NCI-H748 treated with DMSO at 0.1 percent for 48 hours (cell line): Measurements from ENCODE around the gene DAZAP2.
A peak's percentile ranks its signal among the peaks of the same experiment; 100 is the strongest.
"Not testable (repeated sequence)": the region's sequence is repeated elsewhere in the genome, so short reads cannot be mapped to it uniquely, and the experiment has no call there.

Experiments
- DNase-seq: peaks from one replicate; lab custom pipeline; 2025; lab: John Stamatoyannopoulos, UW

Gene DAZAP2

DNA sequence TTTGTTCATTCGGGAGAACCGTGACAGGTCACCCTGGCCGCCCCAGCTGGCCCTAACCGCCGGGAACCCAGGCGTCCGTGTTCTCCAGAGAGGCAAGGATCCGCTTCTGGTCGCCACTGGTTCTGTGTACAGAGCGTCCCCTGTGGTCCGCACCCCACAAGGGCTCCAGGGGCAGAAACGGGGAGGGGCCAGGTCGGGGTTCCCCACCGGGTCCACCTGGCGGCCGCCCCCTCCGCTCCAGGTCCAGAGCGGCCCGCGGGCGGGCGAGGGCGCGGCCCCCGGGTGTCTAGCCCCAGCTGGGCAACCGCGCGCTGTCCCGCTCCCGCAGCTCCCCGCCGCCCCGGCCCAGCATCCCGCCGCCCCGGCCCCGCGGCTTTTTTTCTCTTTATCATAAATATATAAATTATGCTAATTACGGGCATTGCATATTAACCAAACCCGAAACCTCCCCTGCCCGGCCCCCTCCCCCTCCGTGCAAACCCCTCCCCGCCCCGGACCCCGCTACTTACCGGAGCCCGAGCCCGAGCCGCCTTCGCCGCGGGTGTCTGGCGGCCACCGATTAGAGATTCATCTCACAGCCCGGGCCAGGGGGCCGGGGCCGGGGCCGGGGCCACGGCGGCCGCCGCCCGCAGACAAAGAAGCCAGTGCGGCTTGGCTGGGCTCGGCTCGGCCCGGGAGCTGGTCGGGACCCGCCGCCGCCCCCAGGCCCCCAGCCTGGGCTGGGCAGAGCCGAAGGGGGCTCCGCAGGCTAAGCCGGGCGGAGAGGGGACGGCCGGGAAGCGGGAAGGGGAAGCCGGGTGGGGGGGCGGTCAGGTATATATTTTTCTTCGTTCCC is 21.3 kb upstream of the DAZAP2 start:
- DNase-seq: no peak

DNA sequence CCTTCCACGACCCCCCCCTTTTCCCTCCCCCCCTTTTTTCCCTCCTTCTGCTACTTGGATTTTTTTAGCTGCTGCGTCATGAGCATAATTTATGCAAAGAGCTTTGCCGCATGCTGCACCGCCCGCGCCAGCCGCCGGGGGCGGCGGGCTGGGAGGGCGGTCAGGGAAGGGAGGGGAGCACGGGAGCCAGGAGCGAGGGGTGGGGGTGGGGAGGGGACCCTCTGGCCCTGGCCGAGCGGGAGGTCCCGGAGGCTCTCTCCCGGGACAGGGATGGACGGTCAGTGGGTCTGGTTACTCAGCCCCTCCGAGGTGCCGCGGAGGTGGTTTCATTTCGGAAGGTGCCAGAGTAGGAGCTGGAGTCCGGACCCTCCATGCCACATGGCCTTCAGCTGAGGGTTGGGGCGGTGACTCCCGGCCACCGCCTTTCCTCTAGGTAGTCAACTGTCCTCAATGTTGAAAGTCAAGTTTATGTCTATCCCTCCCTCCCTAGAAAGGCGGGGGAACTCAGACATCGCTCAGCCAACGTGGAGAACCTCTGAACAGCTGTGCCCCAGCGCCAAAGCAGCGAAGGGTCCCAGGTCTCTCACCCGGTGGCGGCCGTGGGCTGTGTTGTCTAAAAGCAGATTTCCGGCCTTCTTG is 20.5 kb upstream of the DAZAP2 start, which contains the start of gene POU6F1:
TSS of gene POU6F1 (minus strand) at position 95 of the 639 bp plus-strand sequence. CDS start 11,226 bp downstream, outside the sequence.
- no peak for DNase-seq

DNA sequence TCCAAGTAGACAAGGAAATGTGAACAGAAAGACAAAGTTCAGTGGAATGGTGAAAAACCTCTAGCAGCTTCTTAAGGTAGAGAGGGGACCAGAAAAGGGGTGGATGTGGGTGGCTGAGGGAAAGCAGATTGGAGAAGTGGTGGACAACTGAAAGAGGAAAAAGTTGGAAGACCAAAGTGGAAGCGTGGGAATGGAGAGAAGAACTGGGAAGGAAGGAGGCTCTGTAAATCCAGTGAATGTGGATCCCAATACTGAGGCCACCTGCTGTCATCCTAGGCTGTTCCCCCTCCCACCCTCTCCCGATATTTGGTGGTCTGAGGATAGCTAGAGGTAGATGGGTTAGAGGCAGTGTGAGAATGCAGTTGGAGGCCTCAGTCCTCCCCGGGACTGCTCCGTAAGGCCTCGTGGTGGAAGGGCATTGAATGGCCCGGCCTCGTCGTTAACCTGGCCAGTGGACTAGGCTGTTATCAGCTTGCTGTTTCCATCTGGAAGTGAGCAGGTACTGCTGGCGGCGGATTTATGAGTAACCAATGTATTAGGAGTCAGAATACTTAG is 19.9 kb upstream of the DAZAP2 start:
- DNase-seq: no peak

DNA sequence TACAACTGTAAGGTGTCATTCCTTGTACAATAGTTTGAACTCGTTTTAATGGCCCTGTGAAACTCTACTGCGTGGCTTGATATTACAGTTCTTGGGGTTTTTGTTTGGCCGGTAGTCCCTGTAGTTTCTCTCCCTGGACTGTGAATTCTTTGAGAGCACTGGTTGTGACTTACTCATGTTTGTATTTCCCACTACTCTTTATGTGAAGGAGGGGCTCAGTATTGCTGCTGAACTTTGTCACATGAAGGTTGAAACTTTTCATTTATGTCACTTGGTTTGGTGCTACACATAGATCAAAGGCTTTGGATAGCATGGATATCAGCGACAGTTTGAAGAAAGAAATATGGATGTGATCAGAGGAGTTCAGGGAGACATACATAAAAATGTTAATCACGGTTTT is 19.3 kb upstream of the DAZAP2 start:
- no peak for DNase-seq

DNA sequence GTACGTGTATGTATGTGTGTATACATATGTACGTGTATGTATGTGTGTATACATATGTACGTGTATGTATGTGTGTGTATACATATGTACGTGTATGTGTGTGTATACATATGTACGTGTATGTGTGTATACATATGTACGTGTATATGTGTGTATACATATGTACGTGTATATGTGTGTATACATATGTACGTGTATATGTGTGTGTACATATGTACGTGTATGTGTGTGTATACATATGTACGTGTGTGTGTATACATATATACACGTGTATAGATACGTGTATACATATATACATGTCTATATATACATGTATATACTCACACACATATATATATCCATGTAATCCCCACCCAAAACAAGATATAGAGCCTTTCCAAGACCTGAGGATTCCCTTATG is 18.8 kb upstream of the DAZAP2 start:
- not testable (repeated sequence) for DNase-seq

DNA sequence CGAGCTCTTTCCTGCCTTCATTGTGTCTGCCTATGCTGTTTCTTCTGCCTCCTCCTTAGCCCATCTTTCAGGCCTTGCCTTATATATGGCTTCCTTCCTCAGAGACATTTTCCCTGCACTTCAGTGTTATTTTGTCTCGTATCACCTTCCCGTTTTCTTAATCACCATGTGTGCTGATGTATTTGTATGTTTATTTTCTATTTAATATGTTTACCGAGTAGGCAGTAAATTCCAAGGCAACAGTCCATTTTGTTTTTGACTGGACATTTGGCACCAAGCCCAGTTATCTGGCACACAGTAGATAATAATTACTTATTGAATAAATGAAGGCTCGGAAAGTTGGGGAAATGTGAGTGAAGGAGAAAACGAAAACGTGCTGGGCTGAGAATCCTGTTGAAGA is 16.2 kb upstream of the DAZAP2 start:
- peak; percentile 21 for DNase-seq

DNA sequence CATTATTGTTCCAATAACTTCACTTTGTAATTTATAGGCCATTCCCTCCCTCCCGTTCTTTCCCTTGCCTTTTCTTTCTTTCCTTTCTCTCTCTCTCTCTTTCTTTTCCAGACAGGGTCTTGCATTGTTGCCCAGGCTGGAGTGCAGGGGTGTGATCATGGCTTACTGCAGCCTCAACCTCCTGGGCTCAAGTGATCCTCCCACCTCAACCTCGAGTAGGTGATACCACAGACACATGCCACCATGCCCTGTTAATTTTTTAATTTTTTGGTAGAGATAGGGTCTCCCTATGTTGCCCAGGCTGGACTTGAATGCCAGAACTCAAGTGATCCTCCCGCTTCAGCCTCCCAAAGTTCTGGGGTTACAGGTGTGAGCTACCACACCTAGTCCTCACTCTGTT is 14.0 kb upstream of the DAZAP2 start:
- no peak for DNase-seq

DNA sequence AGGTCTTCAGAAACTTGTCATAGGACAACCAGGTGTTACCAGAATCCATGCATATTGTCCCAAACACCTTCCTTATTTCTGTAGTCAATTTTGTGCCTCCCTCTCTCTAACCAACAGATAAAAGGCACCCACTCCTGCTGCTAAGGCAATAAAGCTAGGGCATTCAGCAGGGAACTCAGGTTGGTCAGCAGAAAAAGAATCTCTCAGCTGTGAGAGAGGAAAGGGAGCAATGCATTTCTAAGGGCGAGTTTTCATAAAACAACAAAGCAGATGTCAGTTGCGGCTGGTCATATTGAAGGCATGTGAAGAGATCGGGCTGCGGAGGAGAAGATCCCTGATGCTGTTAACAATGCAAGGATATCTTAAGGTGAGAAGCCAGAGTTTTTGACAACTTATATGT is 13.4 kb upstream of the DAZAP2 start:
- DNase-seq: no peak

DNA sequence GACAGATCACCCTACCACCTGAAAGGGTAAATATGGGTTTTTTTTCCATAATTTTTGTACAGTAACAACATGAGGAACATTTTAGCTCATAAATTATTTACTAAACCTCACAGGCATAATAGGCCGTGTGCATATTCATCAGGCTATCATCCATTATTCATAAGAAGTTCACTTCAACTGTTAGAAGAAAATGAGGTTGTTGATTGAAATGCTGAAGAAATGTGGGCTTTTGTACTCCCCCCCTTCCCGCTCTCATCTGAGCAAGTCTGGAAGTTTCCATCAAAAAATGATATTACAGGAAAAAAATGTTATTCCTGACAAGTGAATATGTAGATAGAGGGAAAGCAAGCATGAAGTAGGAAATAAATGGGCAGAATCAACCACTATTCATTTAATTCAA is 12.9 kb upstream of the DAZAP2 start:
- DNase-seq: no peak

DNA sequence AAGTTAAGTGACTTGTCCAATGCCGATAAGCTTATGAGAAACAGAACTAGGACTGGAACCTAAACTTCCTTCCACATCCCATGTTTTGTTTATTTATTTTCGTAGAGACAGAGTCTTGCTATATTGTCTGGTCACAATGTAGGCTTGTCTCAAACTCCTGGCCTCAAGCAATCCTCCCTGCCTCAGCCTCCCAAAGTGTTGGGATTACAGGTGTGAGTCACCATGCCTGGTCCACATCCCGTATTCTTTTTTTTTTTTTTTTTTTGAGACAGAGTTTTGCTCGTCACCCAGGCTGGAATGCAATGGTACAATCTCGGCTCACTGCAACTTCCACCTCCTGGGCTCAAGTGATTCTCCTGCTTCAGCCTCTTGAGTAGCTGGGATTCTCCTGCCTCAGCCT is 11.5 kb upstream of the DAZAP2 start:
- DNase-seq: not testable (repeated sequence)

DNA sequence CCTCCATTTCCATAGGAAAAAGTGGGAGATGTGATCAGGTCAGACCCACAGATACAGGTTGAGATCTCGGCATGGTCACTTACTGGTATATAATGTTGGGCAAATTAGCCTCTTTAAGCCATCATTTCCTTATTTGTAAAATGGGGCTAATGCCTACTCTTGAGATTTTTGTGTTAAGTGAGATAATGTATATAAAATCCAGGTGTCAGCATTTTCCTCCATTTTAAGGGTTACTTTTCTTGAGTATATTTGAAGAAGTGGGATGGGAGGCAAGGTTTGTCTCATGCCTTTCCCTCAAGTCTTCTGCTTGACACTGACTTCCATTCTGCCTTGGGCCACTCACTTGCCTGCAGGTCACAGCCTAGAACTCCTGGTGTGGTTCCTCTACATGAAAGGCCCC is 10.7 kb upstream of the DAZAP2 start:
- no peak for DNase-seq

DNA sequence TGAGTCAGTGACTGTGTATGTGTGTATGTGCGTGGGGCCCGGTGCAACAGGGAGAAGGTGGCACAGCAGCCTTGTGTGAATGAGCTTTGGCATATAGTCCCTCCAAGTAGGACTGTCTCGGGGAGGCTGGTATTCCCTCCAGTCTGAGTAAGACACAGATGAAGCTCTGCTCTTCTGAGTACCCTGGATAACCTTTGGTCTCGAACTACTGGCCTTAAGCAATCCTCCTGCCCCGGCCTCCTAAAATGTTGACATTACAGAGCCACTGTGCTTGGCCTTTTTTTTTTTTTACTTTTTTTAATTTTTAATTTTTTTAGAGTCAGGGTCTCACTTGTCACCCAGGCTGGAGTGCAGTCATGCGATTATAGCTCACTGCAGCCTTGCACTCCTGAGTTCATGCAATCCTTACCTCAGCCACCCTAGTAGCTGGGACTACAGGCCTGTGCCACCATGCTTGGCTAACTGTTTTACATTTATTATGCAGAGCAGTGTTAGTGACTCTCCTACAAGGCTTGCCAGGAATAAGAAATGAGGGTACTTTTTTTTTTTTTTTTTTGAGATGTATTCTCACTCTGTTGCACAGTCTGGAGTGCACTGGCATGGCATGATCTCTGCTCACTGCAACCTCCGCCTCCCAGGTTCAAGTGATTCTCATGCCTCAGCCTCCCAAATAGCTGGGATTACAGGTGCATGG is 9.4 kb upstream of the DAZAP2 start:
- no peak for DNase-seq

DNA sequence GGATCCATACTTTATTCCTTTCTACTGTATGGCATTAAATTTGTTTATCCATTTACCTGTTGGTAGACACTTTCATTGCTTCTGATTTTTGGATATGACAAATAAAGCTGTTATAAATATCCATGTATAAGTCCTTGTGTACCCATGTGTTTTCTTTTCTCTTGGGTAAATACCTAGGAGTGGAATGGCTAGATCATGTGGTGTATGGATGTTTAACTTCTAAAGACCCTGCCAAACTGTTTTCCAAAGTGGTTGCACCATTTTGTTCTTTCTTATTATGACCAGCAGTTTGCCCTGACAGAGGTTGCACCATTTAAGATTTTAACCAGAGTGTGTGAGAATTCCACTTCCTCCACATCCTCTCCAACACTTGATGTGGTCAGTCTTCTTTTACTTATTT is 6.0 kb upstream of the DAZAP2 start:
- DNase-seq: no peak

DNA sequence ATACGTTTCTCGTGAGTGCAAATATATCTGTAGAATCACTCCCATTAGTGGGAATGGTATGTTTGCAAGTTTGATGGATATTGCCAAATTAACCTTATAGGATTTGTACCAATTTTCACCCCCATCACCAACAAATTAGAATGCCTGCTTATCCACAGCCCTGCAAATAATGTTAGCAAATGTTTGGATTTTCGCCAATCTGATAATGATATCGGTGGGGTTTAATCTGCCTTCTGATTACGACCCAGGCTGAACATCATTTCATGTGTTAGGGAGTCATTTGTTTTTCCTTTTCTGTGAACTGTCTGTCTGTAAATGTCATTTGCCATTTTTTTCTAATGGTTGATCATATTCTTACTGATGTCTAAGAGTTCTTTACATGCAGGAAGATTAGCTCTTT is 4.1 kb upstream of the DAZAP2 start:
- DNase-seq: no peak

DNA sequence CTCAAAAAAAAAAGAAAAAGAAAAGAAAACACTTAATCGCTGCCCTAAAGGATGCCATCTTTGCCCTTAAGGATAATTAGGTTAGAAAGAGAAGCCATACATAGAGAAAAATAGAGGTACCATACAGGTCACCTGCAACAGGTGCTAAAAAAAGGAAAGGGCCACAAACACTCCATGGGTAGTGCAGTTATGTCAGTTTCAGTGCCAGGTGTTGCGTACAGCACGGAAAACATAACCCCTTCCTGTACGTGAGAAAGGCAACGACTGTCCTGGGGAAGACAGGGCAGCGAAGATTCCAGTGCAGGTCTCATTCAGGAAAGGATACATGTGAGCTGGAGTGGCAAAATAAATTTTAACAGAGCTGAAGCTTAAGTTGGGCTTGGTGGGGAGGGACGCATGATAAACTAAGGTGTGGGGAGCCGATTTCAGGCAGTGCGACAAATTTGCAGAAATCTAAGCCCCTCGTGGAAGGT is 553 bp upstream of the DAZAP2 start:
- no peak for DNase-seq

DNA sequence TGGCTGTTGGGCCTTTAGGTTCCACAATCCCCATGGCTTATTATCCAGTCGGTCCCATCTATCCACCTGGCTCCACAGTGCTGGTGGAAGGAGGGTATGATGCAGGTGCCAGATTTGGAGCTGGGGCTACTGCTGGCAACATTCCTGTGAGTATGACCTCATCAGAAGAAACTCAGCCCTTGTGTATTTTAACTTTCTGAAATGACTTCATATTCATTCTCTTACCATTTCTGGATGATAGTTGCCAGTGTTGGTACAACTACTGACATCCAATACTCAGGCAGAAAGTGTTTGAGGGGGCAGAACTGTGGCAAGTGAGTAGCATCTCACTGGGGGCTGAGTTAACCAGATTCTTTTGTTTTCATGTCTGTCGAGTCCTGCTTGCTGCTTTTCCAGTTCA is 2.3 kb downstream of the DAZAP2 start:
- no peak for DNase-seq

DNA sequence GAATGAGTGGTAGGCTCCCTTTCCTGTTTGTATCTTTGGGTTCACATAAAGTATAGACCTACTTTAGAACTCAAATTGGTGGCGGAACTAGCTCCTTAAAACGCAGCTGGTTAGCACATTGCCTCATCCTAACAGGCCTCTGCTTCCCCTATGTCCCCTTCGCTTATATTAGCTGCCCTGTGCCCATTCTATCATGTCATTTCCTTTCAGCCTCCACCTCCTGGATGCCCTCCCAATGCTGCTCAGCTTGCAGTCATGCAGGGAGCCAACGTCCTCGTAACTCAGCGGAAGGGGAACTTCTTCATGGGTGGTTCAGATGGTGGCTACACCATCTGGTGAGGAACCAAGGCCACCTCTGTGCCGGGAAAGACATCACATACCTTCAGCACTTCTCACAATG is 3.5 kb downstream of the DAZAP2 start:
- DNase-seq: no peak

DNA sequence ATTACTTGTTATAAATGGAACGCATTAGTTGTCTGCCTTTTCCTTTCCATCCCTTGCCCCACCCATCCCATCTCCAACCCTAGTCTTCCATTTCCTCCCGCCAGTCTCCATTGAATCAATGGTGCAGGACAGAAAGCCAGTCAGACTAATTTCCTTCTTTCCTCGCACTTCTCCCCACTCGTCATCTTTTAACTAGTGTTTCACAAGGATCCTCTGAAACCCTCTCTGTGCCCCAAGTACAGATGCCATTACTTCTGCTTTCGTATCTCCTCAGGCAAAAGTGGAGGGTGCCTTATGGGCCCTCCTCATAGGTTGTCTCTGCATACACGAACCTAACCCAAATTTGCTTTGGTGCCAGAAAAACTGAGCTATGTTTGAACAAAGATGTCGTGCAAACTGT is 4.2 kb downstream of the DAZAP2 start:
- no peak for DNase-seq

DNA sequence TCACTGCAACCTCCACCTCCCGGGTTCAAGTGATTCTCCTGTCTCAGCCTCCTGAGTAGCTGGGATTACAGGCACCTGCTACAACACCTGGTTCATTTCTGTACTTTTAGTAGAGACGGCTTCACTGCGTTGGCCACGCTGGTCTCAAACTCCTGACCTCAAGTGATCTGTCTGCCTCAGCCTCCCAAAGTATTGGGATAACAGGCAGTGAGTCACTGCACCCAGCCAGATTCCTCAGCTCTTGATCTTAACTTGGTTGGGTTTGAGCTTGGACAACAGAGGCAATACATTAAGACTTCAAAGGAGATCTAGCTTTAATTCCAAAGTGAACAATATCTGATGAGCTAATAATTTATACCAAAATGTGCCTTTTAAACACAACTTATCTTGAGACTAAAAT is 5.6 kb downstream of the DAZAP2 start:
- DNase-seq: no peak

DNA sequence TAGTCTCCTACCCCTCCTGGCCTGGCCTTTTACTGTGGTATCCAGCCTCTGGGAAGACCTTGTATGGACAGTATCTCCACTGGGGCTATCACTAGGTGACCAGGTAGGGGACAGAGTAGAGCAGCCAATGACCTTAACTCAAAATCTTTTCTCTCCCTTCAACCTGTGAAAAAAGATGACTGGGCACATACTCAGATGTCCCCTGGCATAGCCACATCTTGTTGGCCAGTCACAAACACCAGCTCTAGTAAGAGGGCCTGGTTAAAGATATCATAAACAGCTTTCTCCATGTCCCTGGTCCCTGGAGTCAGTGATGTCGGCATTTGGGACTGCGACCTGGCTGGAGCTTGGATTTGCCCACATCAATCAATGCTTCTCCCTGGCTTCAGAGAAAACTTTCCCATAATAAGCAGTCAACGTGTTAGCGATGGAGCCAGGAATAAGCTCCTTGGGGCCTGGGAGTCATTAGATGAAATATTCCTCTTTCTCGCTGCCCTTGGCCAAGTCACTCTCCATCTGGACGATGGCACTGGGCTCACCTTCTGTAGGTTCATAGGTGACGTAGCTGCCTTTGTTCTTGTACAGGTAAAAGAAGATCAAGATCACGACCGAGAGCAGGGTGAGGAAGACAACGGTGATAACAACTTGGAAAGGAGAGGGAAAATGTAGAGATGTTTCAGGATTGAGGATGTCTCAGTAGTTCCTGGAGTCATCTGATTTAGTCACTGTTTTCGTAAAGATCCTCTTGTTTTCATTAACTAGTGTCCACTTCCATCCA is 7.0 kb downstream of the DAZAP2 start:
- no peak for DNase-seq

DNA sequence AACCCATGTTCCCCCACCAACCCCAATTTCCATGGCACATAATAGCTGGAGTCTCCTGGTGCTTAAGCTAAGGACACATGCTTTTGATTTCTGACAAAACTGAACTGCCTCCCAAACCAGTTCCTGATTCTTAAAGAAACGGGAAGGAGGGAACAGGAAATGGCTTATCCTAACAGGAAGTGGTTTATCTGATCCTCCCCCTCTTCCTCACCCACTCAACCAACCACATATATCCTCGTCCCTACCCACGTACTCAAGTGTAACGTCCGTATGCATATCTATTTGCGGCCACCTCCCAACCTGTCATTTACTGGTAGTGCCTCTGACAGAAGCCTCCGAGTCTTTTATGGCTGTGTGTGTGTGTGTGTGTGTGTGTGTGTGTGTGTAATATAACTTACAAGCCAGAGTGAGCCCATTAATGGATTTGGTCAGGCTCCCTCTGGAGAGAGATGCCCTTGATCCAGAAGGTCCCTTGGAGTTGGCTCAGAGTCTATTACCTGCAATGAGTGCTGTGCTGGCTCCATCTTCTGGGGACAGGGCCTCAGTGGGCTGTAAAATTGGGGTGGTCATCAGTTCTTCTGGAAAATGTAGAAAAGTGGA is 7.7 kb downstream of the DAZAP2 start:
- no peak for DNase-seq
